PFSK-1 (cell line): ENCODE data around the gene TEX2.

Source experiments
- FOXP2 ChIP-seq: optimal IDR thresholded peaks from 2 replicates; pipeline ENCODE3; 2011; ENCODE audit warnings: borderline replicate concordance, control low read depth, inconsistent platforms; ENCODE audit not compliant: insufficient read depth; ENCODE audit errors: extremely low read length, extremely low read depth
- POLR2AphosphoS5 ChIP-seq: IDR thresholded peaks from 2 replicates; pipeline ENCODE4 v1.6.1; 2012; ENCODE audit warnings: low read depth, mild to moderate bottlenecking, control low read depth, low read length, moderate library complexity
- REST ChIP-seq, 2 experiments: IDR thresholded peaks; 2 replicates each; pipeline versions ENCODE4 v1.6.1 to v1.8.0; 2011 to 2012; ENCODE audit warnings: low read depth in 2 of 2, low read length in 2 of 2, control low read depth in 1 of 2, inconsistent platforms in 1 of 2, mild to moderate bottlenecking in 1 of 2, moderate library complexity in 1 of 2; ENCODE audit not compliant: insufficient read depth in 1 of 2
- SIN3A ChIP-seq: IDR thresholded peaks from 2 replicates; pipeline ENCODE4 v1.6.1; 2012; ENCODE audit warnings: mild to moderate bottlenecking, low read length, moderate library complexity, borderline replicate concordance; ENCODE audit not compliant: insufficient read depth
- TAF1 ChIP-seq: IDR thresholded peaks from 2 replicates; pipeline ENCODE4 v1.6.1; 2012; ENCODE audit warnings: low read length, control low read depth, borderline replicate concordance; ENCODE audit not compliant: insufficient read depth

TEX2 gene

DNA sequence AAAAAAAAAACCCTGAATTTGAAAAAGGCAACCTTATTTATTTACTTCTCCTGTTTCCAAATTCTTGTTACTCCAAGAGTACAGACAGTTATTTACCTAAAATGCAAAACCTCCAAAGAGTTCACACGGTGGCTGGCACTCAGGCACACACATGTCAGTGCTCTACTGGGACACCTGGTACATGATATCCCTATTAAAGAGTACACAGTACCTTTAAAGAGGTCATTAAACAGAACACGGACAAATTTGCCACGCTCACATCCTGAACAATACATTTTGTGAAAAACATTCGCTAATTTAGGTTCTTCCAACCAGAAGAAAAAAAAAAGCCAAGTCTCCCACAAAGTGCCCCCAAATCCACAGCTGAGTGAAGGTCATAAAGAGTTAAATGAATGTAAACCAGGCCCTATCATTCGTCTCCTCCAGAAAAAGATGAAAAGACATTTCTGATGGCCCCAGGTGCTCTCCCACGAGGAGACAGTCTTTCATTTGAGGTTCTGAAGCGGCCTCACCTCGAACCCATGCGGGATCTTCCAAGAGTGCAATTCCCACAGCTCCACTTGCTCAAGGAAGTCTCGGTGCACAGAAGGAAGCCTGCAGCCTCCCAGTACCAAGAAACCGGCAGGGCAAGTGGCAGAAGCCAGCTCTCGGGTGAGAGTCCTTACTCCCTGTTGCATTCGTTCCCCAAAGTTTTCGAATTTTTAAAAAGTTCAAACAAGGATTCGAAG is 134.1 kb downstream of the TEX2 start:
- no peak for TF ChIP-seq POLR2AphosphoS5
- no peak for TF ChIP-seq TAF1
- no peak for TF ChIP-seq REST (IDR thresholded peaks at IDR 0.05; ENCODE audit: insufficient read depth in 1 of 2, low read depth in 2 of 2, low read length in 2 of 2)
- no peak for TF ChIP-seq FOXP2
- no peak for TF ChIP-seq SIN3A

DNA sequence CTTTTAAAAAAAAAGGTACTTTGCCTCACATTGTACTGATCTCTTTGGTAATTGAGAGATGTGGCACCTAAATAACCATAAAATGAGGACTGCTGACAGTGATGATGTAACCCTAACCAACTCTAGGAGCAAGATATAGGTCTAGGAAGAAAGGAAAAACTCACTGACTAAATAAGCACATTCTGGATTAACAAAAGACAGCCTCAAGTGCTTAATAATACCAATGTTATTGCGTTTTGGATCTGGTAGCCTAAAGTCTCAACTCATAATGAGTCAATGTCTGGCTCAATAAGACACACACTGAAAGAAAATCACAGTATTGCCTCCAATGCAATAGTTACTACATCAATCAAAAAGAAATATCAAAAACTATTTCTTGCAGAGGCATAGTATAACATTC is 136.1 kb downstream of the TEX2 start:
- TF ChIP-seq TAF1 (no peak), POLR2AphosphoS5 (no peak), FOXP2 (no peak), REST (IDR thresholded peaks at IDR 0.05; ENCODE audit: insufficient read depth in 1 of 2, low read depth in 2 of 2, low read length in 2 of 2) (no peak), SIN3A (no peak)

GRCh38 chr17:64125937-64126336 is 137.1 kb downstream of the TEX2 start:
- TF ChIP-seq FOXP2 = no peak
- no peak for TF ChIP-seq SIN3A
- TF ChIP-seq REST (IDR thresholded peaks at IDR 0.05; ENCODE audit: insufficient read depth in 1 of 2, low read depth in 2 of 2, low read length in 2 of 2) = no peak
- TF ChIP-seq POLR2AphosphoS5 = no peak
- no peak for TF ChIP-seq TAF1

- TF ChIP-seq REST (IDR thresholded peaks at IDR 0.05; ENCODE audit: insufficient read depth in 1 of 2, low read depth in 2 of 2, low read length in 2 of 2) (no peak), POLR2AphosphoS5 (no peak), FOXP2 (no peak), TAF1 (no peak), SIN3A (no peak)
Measured at GRCh38 chr17:64124609-64125008, 138.5 kb downstream of the TEX2 start.

DNA sequence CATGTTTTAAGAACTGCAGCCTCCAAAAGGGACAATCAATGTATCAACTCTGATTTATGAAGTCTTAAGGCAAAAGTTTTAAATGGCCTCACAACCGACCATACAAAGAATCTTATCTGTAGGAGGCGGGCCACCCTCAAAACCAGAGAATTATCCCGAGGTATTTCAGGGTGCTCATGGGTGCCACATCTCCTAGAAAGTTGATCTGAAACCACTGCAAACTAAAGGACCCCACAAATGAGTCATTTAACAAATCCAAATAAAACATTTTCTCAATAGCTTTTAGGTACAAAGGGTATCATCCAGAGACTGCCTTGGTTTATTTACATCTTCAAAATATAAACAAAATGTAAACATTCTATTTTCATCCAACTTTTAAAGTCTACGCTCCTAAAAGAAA is 139.9 kb downstream of the TEX2 start:
- no peak for TF ChIP-seq POLR2AphosphoS5
- no peak for TF ChIP-seq TAF1
- no peak for TF ChIP-seq REST (IDR thresholded peaks at IDR 0.05; ENCODE audit: insufficient read depth in 1 of 2, low read depth in 2 of 2, low read length in 2 of 2)
- no peak for TF ChIP-seq FOXP2
- no peak for TF ChIP-seq SIN3A
